GM12892 (cell line): ENCODE data around the gene GALNT12.

Source experiments
- DNase-seq: peaks from one replicate; pipeline ENCODE4 v3.0.0; 2011; ENCODE audit not compliant: insufficient read length
- FAIRE-seq: peaks from 2 replicates; lab custom pipeline; 2011; peaks lifted over from hg19 to GRCh38; lab: Jason Lieb, UNC
- POLR2A ChIP-seq: IDR thresholded peaks from 2 replicates; pipeline ENCODE4 v1.6.1; 2011; ENCODE audit warnings: low read depth, low read length, control low read depth
- POLR2AphosphoS5 ChIP-seq: IDR thresholded peaks from 2 replicates; pipeline ENCODE4 v1.6.1; 2011; ENCODE audit warnings: low read depth, low read length, control low read depth
- TAF1 ChIP-seq: IDR thresholded peaks from 2 replicates; pipeline ENCODE4 v1.6.1; 2011; ENCODE audit warnings: low read depth, mild to moderate bottlenecking, control low read depth, low read length, borderline replicate concordance

Gene GALNT12

DNA sequence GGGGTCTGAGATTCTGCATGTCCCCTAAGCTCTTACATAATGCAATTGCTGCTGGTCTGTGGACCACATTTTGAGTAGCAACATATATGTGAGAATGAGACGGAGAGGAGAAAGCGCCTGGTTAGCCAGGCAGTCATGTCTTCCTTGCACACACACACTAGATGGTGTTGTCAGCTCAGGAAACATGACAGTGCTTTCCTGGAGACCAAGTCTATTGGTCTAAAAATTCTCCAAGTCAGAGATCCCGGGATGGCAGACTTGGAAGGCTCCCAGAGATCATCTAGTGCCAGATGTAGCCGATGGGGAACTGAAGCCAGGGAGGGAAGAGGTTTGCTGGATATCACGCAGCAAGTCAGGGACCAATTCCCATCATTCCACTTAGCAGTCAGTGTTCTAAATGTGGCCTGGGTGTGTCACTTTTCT lies 53.4 kb downstream of the GALNT12 start:
- DNase-seq (no peak), FAIRE-seq (no peak)
- no peak for TF ChIP-seq POLR2AphosphoS5
- TF ChIP-seq TAF1 = no peak
- TF ChIP-seq POLR2A = no peak

DNA sequence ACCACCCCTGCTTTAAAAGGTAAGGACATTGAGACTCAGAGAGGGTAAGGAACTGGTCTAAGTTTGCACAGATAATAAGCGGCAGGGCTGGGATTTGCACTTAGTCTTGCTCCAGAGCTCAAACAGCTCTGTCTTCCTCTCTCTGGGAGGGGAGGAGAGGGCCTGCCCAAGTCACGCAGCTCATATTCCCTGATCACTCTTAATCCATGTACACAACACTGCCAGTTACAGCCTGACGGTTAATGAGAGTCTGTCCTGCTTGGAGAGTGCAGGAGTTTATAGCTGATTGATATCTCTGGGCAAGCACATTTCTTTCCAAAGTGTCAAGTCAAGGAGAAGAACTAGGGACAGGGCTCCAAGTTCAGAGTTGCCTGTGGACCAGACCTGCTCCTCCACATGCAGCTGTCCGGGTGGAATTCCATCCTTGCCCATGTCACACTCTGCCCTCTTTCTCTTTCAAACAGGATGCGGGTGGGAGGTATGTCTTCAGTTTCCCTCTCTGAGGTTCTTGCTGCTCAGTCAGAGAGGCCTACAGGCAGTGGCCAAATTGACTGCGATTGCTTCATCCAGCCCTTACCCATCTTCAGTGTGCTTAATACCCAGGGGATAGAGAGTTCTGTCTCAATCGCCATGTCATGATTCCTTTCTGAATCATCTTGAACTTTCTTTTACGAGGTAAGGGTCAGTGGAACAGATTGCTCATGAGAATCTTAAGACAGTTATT lies 54.5 kb downstream of the GALNT12 start:
- FAIRE-seq (no peak), DNase-seq (no peak)
- TF ChIP-seq POLR2A (no peak), POLR2AphosphoS5 (no peak), TAF1 (no peak)

DNA sequence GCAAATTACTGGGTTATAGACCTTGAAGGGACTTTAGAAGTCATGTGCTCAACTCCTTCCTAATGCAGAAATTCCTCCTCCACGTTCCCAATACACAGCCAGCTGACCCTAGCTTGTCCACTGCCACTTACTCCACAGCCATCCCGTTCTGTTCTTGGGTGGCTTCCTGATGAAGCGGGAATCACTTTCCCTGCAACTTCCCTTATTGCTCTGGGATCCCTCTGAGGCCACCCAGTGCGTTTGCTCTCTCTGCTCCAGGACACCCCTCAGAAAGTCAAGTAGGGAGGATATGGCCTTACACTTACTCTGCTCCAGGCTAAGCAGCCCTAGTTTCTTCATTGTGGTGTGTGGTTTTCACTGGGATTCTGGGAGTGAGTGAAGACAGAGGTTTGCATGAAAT lies 55.5 kb downstream of the GALNT12 start:
- no peak for FAIRE-seq
- no peak for TF ChIP-seq POLR2AphosphoS5
- DNase-seq = no peak

DNA sequence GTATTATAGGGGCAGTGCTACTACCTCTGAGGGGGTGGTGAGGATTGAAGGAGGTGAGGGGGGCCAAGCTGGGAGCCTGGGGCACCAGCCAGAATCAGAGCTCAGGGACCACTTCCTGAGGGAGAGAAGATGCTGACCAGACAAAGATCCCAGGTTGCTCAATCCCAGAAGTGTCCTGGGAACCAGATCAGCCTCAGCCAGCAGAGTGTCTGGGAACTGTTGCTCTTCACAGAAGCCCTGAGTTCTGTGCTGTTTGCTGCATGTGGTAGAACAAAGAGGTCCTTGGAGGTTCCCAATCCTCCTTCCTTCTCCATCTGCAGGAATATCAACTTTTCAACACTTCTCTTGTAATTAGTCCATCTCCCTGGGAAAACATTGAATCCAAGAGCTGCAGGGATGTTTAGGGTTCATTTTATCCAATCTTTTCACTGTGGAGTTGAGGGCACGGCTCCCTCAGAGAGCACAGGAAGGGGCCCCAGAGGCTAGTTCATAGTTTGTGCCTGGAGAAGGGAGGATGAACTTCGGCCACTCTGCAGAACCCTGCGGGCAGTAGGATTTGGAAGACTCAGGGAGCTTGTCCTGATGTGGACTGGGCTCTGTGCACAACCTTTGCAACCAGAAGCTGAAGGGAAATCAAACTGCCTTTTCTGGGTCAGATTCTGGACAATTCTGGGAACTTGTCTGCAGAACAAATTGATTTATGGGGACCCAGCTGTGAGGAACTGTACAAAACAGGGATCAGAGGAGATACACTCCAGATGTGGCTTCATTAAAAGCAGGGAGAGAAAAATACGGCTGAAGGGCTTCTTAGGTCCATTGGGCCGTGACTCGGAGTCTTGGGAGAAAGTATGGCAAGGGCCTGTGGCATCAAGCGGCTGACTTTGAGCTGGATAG lies 57.1 kb downstream of the GALNT12 start:
- TF ChIP-seq TAF1 (no peak), POLR2A (no peak), POLR2AphosphoS5 (no peak)
- FAIRE-seq (no peak), DNase-seq (no peak)

DNA sequence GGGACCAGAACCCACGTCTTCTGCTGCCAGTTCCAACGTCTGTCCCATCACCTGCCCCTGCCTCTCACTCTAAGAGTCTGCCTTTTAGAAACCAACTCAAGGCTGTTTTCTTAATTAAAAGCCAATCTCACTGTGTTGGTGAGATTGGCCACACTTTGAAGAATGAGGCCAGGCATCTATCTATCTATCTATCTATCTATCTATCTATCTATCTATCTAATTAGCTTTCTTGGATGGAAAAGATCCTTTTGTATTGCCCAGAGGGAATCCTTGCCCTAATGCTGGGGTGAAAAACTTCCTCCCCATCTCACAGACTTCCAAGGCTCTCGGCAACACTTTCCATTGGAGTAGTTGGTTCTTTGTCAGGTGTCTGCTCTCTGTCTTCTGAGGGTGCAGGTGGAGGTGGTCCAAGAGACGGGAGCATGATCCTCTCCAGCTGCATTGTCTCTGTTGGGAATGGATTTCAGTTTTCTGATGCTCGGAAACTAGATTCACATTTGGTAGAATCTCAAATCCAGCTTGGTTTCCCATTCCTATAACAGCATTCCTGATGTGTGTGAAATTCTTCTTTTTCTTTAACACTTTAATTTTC lies 57.9 kb downstream of the GALNT12 start:
- TF ChIP-seq POLR2A (no peak), TAF1 (no peak), POLR2AphosphoS5 (no peak)
- DNase-seq (no peak), FAIRE-seq (no peak)

DNA sequence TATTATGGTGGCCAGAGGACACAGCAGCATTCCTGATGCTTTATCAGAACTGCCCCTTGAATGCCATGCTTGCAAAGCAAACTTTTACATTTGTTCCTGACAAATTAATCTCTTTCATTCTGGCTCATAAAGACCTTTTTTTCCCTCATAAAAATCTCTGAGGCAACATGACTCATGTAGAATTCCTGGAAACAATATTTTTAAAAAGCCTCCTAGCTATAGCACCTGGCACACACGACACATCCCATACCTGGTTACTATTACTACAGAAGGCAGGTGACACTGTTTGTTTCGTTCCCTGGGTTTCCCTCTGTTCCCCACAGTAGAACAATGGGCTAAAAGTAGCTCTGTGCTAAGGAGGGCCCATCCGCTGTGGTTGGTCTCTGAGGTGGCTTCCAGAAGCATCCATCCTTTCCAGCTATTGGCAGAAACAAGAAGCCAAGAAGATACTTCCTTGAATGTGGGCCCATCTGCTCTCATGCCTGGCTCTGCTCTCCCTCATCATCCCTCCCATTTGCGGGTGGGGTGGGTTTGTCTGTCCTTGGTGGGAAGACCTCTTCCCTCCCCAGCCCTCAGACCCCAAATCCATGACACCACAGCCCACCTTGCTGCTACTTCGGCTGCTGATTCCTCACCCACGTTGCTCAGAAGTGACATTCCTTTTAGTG lies 59.1 kb downstream of the GALNT12 start:
- FAIRE-seq (no peak), DNase-seq (no peak)
- TF ChIP-seq POLR2A (no peak), POLR2AphosphoS5 (no peak), TAF1 (no peak)

DNA sequence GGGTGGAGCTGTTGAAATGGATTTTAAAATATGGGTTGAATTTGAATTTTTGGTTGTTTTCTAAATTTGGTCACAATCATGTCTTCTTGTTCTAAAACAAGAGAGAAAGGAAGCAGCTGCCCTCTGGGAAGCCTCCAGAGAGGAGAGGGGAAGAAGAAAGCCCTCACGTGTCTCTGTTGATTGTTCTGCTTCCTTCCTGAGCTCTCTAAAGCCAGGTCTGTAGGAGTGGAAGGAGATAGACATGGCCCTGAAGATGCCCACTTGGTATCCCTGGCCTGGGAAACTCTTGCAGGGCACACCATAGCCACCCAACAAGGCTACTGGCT lies 59.6 kb downstream of the GALNT12 start:
- no peak for DNase-seq
- FAIRE-seq = no peak
- TF ChIP-seq TAF1 (no peak), POLR2AphosphoS5 (no peak), POLR2A (no peak)

DNA sequence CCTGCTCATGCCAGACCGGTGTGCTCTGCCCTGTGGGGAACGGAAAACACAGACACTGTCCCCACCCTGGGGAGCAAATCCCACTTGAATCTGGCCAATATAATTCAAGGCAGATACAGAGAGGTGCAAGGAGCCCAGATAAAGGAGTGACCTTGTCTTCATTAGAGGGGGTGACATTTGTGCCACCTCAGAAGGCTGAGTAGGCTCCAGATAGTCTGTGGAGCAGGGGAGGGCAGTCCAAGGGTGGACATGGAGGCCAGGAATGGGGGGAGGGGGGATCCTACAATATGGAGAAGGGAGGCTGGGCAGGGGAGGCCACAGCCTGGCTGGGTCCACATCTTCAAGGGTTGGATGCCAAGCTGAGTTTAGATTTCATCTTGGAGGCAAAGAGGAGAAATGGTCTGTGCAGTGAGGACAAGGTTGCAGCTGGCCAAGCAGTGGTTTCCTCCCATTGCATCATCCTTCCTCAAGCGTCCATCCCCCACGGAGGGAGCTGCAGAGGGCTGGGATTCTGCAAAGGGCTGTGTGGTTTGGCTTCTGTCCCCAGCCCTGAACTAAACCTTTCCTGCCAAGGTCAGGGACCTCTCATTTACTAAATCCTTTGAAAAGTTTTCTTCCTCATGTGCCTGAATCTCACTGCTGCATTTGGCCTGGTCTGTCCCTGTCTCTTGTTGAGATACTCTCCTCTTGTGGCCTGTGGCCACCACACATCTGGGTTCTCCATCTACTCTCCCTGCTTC lies 60.1 kb downstream of the GALNT12 start:
- TF ChIP-seq POLR2A (no peak), TAF1 (no peak), POLR2AphosphoS5 (no peak)
- DNase-seq = no peak
- FAIRE-seq = no peak

DNA sequence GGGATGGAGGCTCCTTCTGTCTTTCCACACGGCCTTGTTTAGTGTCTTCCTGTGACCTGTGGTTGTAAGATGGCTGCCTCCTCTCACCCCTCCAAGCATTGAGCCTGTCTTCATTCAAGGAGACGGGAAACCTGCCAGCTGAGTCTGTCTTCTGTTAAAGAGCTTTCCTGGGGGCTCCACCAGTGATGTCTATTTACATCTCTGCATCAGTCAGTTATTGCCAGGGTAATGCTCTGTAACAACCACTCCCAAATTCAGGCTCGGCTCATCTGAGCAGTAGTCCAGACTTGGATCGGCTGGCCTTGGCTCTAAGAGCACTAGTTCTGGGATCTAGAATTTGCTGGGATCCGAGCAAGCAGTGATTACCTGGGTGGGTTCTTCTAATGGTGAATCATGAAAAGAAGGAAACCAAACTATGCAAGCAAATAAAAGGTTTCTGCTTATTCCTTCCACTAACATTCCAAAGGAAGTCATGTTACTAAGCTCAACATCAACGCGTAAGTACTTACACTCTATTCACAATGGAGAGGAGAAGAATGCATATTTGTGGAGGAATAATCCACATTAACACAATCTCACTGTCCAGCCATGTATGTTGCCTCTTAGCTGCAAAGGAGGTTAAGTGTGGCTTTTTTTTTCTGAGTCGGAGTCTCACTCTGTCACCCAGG lies 61.7 kb downstream of the GALNT12 start:
- DNase-seq (no peak), FAIRE-seq (no peak)
- TF ChIP-seq TAF1 = no peak
- TF ChIP-seq POLR2AphosphoS5 = no peak
- TF ChIP-seq POLR2A = no peak

DNA sequence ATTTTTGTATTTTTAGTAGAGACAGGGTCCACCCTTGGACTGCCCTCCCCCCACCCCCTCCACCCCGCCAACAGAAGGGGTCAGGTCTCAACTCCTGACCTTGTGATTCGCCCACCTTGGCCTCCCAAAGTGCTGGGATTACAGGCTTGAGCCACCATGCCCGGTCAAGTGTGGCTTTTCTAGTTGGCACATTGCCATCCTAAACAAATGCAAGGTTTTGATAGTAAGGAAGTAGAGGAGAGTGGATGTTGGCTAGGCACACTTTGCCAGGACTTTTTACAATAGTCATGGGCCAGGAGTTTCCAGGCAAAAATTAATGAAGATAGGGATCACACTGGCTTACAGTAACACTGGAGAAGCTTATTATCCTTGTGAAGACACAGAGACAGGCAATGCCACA lies 62.4 kb downstream of the GALNT12 start:
- DNase-seq = no peak
- no peak for FAIRE-seq
- TF ChIP-seq POLR2AphosphoS5 = no peak
- no peak for TF ChIP-seq TAF1
- no peak for TF ChIP-seq POLR2A
